Peyer's patch (tissue), 4 donors: Measurements from ENCODE around the gene STK17B.

Source experiments
- POLR2A ChIP-seq, 2 donors: fragments of 450-650 bp; IDR thresholded peaks; one replicate each; pipeline ENCODE4 v1.5.1; 2017; ENCODE audit warnings: antibody characterized with exemption in 2 of 2, mild to moderate bottlenecking in 2 of 2, moderate library complexity in 2 of 2
- TF ChIP-seq, protein P1 (sequence below), 6 experiments: fragments of 450-650 bp in 4 of 6; fragments of 200-600 bp in 2 of 6; sonication (generic) in 1 of 6; IDR thresholded peaks; one replicate each; pipeline ENCODE4 v1.5.1; 2017 to 2019; ENCODE audit warnings: antibody characterized with exemption in 6 of 6, mild to moderate bottlenecking in 3 of 6, moderate library complexity in 1 of 6

- no peak for TF ChIP-seq POLR2A (IDR thresholded peaks at IDR 0.05)
- TF ChIP-seq, protein P1, sequence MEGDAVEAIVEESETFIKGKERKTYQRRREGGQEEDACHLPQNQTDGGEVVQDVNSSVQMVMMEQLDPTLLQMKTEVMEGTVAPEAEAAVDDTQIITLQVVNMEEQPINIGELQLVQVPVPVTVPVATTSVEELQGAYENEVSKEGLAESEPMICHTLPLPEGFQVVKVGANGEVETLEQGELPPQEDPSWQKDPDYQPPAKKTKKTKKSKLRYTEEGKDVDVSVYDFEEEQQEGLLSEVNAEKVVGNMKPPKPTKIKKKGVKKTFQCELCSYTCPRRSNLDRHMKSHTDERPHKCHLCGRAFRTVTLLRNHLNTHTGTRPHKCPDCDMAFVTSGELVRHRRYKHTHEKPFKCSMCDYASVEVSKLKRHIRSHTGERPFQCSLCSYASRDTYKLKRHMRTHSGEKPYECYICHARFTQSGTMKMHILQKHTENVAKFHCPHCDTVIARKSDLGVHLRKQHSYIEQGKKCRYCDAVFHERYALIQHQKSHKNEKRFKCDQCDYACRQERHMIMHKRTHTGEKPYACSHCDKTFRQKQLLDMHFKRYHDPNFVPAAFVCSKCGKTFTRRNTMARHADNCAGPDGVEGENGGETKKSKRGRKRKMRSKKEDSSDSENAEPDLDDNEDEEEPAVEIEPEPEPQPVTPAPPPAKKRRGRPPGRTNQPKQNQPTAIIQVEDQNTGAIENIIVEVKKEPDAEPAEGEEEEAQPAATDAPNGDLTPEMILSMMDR (IDR thresholded peaks at IDR 0.05): no peak
Measured at GRCh38 chr2:196105951-196106350, 65.4 kb downstream of the STK17B start.
